Adrenal gland (tissue), 12 donors: ENCODE data around the gene CDC27. TPM values are rescaled to one million over a fixed set of nuclear protein-coding genes. Genes with fewer than 3 reads are reported as not detected.

Source experiments
- DNase-seq, 7 donors: peaks; one replicate each; pipeline ENCODE4 v3.0.0-alpha.2; 2019 to 2020
- H3K27ac ChIP-seq, 5 donors: fragments of 200-600 bp; sonication (generic) in 4 of 5; 1 replicate in 3 of 5; 2 replicates in 2 of 5; pipeline versions ENCODE4 v1.5.1 to v1.8.0; 2016 to 2020; ENCODE audit warnings: mild to moderate bottlenecking in 1 of 5
- H3K27me3 ChIP-seq: fragments of 200-600 bp; 2 replicates; pipeline ENCODE4 v1.8.0; 2021
- H3K36me3 ChIP-seq, 2 donors: fragments of 200-600 bp; replicated peaks in 1 of 2; 1 replicate in 1 of 2; 2 replicates in 1 of 2; pipeline versions ENCODE4 v1.5.1 to v1.8.0; 2018 to 2022
- H3K4me1 ChIP-seq, 2 donors: fragments of 200-600 bp; replicated peaks in 1 of 2; 1 replicate in 1 of 2; 2 replicates in 1 of 2; pipeline versions ENCODE4 v1.5.1 to v1.8.0; 2018 to 2021
- H3K4me3 ChIP-seq, 4 donors: fragments of 200-600 bp; sonication (generic) in 3 of 4; one replicate each; pipeline ENCODE4 v1.5.1; 2016 to 2018
- H3K9me3 ChIP-seq, 3 donors: fragments of 200-600 bp; sonication (generic) in 1 of 3; replicated peaks in 1 of 3; 1 replicate in 2 of 3; 2 replicates in 1 of 3; pipeline versions ENCODE4 v1.5.1 to v1.8.0; 2016 to 2021
- POLR2A ChIP-seq, 2 donors: fragments of 450-650 bp; IDR thresholded peaks; one replicate each; pipeline ENCODE4 v1.6.1; 2017; ENCODE audit warnings: antibody characterized with exemption in 2 of 2, mild to moderate bottlenecking in 2 of 2, moderate library complexity in 1 of 2
- WGBS, 4 donors: extraction: QIAGEN DNeasy Blood & Tissue Kit in 2 of 4; methylation state at CpG; one replicate each; pipeline versions ENCODE4 v1.1.5 to v1.1.7; 2013 to 2017; 5-methylcytosine and 5-hydroxymethylcytosine counted together
- intact Hi-C, 2 donors: fragments of 100-400 bp; cut with DNase I; formaldehyde crosslinking; loops; one replicate each; pipeline versions ENCODE4 v1.14.1 to v1.15.0; 2022 to 2023
- polyA plus RNA-seq, 3 donors: library from polyadenylated mRNA; stranded (reverse); fragments of 200-250 nt in 2 of 3; fragments of 350-450 nt in 1 of 3; fragmentation: Illumina TruSeq in 1 of 3; extraction: RNeasy Lipid Tissue Mini Kit (QIAGEN cat#74804) in 1 of 3; gene quantifications; one replicate each; pipeline ENCODE4 v1.2.3, GENCODE V29; 2013 to 2014
- total RNA-seq, 9 donors: library from RNA; depleted of rRNA in 4 of 9; stranded (reverse); fragments of >200 nt in 4 of 9; fragments of 120-200 nt in 1 of 9; fragmentation: NEBNext Ultra II Directional in 1 of 9; extraction: Animal tissue kit (Norgen Biotek cat#: 25700) in 1 of 9; gene quantifications; one replicate each; pipeline versions ENCODE4 v1.1.0 to v1.2.4, GENCODE V29; 2013 to 2023
- TF ChIP-seq, protein P1 (sequence below), 6 experiments: fragments of 450-650 bp in 4 of 6; fragments of 200-600 bp in 2 of 6; sonication (generic) in 1 of 6; IDR thresholded peaks; 1 replicate in 5 of 6; 2 replicates in 1 of 6; pipeline versions ENCODE4 v1.5.1 to v1.8.0; 2016 to 2021; ENCODE audit warnings: antibody characterized with exemption in 6 of 6, mild to moderate bottlenecking in 2 of 6, moderate library complexity in 1 of 6
- donor health status: healthy with polysubstance abuse.
- donor health status: Bipolar disorder and iron deficiency.
- donor health status: DM: yes; HTN: yes; CAD: no.
- donor health status: DM: no; HTN: no; CAD: no.
- donor health status: DM: no; HTN: no; CAD: no.
- donor health status: DM: yes; HTN: yes; CAD: no.

CDC27 gene
- total and polyA plus RNA-seq, 12 donors: 13.5 to 153 (median 73.2) TPM

DNA sequence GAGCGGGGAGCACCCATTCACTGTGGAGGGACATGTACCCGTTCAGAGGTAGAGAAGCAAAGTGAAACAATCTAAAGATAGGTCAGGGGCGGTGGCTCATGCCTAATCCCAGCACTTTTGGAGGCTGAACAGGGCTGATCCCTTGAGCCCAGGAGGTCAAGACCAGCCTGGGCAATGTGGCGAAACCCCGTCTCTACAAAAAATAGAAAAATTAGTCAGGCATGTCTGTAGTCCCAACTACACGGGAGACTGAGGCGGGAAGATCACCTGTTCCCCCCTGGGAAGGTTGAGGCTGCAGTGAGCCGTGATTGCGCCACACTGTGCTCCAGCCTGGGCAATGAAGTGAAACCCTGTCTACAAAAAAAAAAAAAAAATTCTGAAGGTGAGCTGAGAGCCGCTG lies 41.8 kb upstream of the CDC27 start:
- H3K27ac ChIP-seq: no peak overlapping the region
- H3K36me3 ChIP-seq: no peaks in the 10 kb centered on the region
- H3K4me3 ChIP-seq: no peak overlapping the region
- WGBS, 4 donors: 88 to 90% (median 89%) methylated on average over 10 of the region's 10 CpGs
- intact Hi-C loops: loop anchor here (5.0 to 10.0 kb wide), 2 partner anchors 56 to 86 kb away; no protein-coding TSS in a partner anchor
- peaks cover 0 to 12% of the 10 kb centered on the region in 2 donors for H3K4me1 ChIP-seq
- no peaks in the 10 kb centered on the region for H3K9me3 ChIP-seq
- DNase-seq: no peak
- no peaks in the 10 kb centered on the region for H3K27me3 ChIP-seq
- TF ChIP-seq, protein P1, sequence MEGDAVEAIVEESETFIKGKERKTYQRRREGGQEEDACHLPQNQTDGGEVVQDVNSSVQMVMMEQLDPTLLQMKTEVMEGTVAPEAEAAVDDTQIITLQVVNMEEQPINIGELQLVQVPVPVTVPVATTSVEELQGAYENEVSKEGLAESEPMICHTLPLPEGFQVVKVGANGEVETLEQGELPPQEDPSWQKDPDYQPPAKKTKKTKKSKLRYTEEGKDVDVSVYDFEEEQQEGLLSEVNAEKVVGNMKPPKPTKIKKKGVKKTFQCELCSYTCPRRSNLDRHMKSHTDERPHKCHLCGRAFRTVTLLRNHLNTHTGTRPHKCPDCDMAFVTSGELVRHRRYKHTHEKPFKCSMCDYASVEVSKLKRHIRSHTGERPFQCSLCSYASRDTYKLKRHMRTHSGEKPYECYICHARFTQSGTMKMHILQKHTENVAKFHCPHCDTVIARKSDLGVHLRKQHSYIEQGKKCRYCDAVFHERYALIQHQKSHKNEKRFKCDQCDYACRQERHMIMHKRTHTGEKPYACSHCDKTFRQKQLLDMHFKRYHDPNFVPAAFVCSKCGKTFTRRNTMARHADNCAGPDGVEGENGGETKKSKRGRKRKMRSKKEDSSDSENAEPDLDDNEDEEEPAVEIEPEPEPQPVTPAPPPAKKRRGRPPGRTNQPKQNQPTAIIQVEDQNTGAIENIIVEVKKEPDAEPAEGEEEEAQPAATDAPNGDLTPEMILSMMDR (IDR thresholded peaks at IDR 0.05): no peak
- no peak for TF ChIP-seq POLR2A (IDR thresholded peaks at IDR 0.05)

GRCh38 chr17:47229535-47230443 lies 40.7 kb upstream of the CDC27 start:
- Histone ChIP-seq H3K4me3 (peak overlapping the region in 1 of 4 donors; percentile 4), H3K27ac (peak overlapping the region in 2 of 5 donors; percentile 8 to 18)
- WGBS, 4 donors: 10 to 13% (median 12%) methylated on average over 22 of the region's 22 CpGs

DNA sequence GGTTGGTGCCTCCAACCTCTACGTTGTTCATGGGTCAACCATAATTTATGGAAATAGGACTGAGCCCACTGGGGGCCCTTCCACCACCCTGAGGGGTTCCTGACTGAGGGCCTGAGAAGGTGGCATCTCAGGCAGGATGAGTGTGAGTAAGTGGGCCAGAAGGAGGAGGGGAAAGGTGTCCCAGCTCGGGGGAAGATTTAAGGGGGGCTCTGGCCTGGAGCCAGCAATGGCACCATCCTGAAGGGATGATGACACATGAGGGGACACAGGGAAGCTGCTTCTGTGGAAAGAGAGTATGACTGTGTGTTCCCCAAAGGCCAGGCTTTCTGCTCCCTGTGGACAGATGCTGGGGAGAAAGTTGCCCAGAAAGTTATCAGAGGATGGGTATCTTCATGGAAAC lies 38.8 kb upstream of the CDC27 start:
- Histone ChIP-seq H3K36me3 (no peaks in the 10 kb centered on the region), H3K4me3 (no peak overlapping the region), H3K27me3 (no peaks in the 10 kb centered on the region), H3K4me1 (peaks cover 6 to 27% of the 10 kb centered on the region in 2 donors), H3K9me3 (no peaks in the 10 kb centered on the region), H3K27ac (no peak overlapping the region)
- whole genome bisulfite sequencing, 4 donors: 79 to 94% (median 85%) methylated on average over 2 of the region's 2 CpGs
- intact Hi-C loops: loop anchor here in 1 of 2 donors (2.0 kb wide), 1 partner anchor 87 kb away; no protein-coding TSS in a partner anchor
- TF ChIP-seq POLR2A (IDR thresholded peaks at IDR 0.05): no peak
- TF ChIP-seq, protein P1 (IDR thresholded peaks at IDR 0.05): no peak
- DNase-seq: no peak

More at GRCh38 chr17:47229535-47230443, 40.7 kb upstream of the CDC27 start:
- peaks cover 5 to 23% of the 10 kb centered on the region in 2 donors for H3K4me1 ChIP-seq
- H3K27me3 ChIP-seq: no peaks in the 10 kb centered on the region
- peak; percentile 82 to 96 (median 91) for DNase-seq
- no peaks in the 10 kb centered on the region for H3K36me3 ChIP-seq
- intact Hi-C loops: loop anchor here (2.0 to 10.0 kb wide), 3 partner anchors 55 to 88 kb away; no protein-coding TSS in a partner anchor
- TF ChIP-seq, protein P1 (IDR thresholded peaks at IDR 0.05): peak; percentile 90 to 99 (median 98)
- no peak for TF ChIP-seq POLR2A (IDR thresholded peaks at IDR 0.05)
- no peaks in the 10 kb centered on the region for H3K9me3 ChIP-seq

DNA sequence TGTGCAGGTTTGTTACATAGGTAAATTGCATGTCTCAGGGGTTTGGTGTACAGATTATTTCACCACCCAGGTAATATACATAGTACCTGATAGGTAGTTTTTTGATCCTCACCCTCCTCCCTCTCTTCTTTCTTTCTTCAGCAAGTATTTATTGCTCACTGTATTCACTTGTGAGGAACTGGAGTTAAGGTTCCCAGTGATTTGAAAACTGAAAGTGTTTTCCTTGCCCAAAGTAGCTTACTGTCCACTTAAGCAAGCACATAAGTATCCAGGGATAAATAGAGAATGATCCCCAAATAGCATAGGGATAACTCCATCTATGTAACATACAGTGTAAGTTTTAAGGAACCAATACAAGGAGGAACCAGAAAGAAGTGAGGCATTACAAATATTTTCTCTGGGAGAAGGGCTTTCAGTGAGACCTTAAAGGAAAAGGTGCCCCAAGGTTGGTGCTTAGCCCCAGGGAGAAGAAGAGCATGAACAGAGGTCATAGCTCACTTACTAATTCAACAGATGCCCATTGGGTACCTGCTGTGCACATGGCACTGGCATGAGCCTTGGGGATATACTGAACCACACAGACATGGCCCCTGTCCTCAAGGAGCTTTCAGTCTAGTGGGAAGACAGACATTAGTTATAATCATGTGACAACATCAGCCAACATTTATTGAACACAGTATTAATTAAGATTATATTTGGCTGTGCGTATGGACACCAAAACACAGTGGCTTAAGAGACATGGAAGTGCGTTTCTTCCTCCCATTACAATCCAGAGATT lies 37.0 kb upstream of the CDC27 start:
- WGBS, 4 donors: 94 to 97% (median 96%) methylated on average over 2 of the region's 2 CpGs
- H3K4me1 ChIP-seq: peaks cover 6 to 27% of the 10 kb centered on the region in 2 donors
- H3K9me3 ChIP-seq: no peaks in the 10 kb centered on the region
- intact Hi-C loops: no loop called here
- TF ChIP-seq, protein P1 (IDR thresholded peaks at IDR 0.05): no peak
- no peak for TF ChIP-seq POLR2A (IDR thresholded peaks at IDR 0.05)
- H3K4me3 ChIP-seq: no peak overlapping the region
- H3K27me3 ChIP-seq: no peaks in the 10 kb centered on the region
- peak overlapping the region; percentile 52 to 88 (median 64) for H3K27ac ChIP-seq
- no peaks in the 10 kb centered on the region for H3K36me3 ChIP-seq
- DNase-seq: no peak
